HG02870 (cell line): ENCODE data around the gene CATSPERD.

ENCODE experiments used
- ATAC-seq: cut with Tn5 transposase; IDR thresholded peaks from one replicate; pipeline ENCODE4 v1.9.1; 2021; ENCODE audit warnings: mild to moderate bottlenecking, moderate library complexity; ENCODE audit not compliant: unreplicated experiment

Gene CATSPERD, protein sequence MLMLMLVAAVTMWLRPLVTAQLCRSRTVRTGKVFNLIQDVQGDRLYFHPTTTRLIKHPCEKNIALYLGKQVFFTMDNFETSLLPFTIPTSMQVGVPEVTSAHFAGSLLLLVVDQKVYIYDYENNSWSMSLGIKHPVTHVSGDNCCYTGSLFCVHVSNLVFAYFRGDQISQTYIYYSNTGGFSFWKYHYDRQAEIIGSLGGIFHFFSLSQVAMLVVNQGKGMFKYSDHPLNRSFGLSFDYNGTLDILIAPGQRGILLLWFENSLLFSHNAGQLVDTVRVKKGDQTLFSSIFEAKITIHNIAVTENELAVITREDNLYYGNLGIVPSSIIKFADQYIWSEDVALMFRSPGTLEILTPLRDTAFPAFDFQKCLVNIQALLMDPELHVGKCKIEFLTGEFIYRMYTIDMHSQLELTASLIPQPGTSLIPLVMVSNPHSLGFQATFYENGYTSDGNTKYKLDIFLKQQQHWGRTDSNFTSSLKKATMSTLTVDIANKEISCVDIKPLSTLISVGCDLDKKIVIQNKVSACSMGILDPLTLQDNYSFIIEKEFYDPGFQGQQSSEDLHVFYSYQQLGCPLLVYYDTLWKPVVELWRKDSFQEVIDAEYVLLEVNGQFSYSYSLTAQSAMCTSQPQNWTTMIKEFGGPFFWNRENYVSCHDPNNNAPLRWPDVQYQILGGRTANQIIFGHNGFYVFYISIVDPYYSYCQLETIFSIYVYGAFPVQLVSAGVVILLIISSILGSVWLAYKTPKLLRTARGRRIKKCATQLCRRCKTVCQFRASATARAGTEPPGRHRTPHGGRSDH

DNA sequence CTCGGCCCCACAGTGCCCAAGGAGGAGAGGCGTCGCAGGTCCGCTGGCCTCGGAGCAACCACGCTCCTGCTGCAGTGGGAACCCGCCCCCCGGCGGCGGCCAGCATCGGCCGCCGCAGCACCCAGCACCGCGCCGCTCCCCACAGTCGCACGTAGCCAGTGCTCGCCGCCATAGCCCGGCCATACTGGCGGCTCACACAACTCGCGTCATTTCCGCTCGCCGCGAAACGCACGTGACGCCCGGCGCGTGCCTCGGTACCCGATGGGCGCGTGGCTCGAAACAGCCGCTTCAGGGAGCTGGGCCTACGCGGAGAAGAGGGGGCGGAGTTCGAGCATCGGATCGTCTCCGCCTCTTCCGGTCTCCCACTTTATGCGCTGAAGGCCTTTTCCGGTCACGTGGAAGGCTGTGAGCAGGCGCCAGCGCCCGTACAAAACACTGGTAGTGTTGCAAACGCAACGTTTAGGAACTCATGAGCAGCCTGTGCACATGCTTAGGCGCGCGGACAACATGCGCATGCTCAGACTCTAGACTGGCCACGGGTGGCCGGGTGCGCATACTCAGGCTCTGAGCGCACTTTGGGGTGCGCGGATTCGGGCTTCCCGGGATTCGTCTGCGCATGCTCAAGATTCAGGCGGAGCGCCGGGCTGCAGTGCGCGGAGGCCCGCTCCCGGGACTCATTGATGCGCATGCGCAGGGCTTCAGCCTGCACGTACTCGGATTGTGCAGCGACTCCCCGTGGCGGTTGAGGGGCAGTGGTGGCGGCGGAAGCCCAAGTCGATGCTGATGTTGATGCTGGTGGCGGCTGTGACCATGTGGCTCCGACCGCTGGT, at the start of gene CATSPERD, which contains the start of gene LONP1:
Gene CATSPERD (plus strand): TSS at position 677 of the 830 bp plus-strand sequence. CDS start 101 bp downstream, at position 778.
Gene LONP1 (minus strand): TSS at position 186 of the 830 bp plus-strand sequence. CDS start 14 bp downstream, at position 172.
- peak; percentile 87 for ATAC-seq

DNA sequence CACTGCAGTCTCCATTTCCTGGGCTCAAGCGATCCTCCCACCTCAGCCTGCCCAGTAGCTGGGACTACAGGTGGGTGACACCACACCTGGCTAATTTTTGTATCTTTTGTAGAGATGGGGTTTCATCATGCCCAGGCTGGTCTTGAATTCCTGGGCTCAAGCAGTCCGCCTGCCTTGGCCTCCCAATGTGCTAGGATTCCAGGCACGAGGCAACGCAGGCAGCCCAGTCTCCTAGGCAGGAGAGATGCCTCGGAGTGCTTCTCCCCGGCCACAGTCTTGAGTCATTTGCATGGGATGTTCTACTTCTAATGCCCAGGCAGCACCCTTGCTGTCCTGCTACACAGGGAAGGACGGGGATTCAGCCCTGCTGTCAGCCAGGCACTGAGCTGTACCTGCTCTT, 48.8 kb upstream of the CATSPERD start:
- no peak for ATAC-seq

DNA sequence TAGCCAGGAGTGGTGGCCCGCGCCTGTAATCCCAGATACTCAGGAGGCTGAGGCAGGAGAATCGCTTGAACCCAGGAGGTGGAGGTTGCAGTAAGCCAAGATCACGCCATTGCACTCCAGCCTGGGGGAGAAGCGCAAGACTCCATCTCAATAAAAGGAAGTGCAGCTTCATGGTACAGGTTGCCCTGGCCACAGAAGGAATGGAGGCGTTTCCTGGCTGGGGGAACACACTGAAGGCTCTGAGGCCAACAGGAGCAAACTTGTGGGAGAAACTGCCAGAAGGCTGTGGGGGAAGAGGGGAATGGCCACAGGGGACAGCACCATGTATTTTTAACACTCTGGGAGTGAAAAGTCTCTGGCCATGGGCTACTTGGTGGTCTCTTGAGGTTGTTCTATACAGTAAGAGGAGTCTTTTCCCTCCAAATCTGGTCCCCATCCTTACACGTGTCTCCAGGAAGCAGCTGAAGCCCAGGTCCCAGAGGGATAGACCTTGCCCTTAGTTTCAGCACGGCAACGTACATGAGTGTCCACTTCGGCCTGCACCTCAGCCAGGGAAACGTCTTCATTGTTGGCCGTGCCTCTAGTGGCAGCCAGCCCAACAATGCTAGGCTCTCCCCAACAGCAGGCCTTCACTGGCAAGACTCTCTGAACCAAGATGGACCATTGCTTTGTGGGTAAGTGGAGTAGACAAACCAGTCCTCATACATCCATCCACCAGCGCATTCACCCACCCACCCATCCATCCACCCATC, 47.6 kb upstream of the CATSPERD start:
- no peak for ATAC-seq

DNA sequence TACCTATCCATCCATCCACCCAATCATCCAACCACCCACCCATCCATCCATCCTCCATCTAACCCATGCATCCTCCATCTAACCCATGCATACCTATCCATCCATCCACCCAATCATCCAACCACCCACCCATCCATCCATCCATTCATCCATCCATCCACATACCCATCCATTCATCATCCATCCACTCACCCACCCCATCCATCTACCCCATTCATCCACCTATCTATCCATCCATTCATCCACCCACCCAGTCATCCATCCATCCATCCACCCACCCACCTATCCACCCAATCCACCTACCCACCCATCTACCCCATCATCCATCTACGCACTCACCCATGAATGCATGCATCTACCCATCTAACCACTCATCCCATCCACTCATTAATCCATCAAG, 46.7 kb upstream of the CATSPERD start:
- no peak for ATAC-seq

DNA sequence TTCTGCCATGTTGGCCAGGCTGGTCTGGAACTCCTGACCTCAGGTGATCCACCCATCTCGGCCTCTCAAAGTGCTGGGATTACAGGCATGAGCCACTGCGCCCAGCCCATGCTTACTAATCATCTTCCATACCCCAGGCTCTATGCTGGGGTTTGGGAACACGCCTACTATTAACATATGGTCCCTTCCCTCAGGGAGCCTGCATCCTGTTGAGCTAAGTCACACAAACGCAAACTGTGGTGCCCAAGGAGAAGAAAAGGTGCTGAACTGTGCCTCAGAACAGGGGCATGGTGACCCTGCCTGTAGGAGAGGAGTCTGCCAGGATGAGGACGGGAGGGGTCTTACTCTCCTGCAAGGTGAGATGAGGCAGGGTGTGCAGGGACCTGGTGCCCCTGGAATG, 45.7 kb upstream of the CATSPERD start:
- ATAC-seq, result no peak

DNA sequence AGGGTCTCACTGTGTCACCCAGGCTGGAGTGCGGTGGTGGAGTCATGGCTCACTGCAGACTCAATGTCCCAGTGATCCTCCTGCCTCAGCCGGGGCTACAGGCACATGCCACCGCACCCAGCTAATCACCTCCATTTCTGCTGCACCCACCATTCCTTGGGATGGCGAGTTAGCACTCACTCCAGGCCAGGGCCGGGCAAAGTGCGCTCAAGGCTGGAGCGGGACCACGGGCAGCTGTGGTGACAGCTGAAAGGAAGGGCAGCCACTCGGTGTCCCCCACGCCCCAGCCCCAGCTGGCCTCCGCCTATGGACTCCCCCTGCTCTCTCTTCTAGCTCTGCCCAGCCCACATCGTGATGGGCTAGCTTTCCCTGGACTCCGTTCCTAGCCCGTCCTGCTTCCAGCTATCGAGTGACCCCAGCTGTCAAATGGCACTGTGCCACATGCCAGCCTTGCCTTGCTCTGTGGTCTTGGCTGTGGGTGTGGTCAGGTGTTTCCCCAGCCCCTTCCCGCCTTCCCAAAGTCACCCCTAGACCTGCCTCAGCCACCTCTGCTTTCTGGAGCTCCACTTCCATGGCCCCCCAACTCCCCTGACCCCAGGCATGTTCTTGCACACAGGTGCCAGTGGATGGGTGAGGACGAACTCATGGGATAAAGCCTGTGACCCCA, 44.2 kb upstream of the CATSPERD start:
- ATAC-seq, result no peak

DNA sequence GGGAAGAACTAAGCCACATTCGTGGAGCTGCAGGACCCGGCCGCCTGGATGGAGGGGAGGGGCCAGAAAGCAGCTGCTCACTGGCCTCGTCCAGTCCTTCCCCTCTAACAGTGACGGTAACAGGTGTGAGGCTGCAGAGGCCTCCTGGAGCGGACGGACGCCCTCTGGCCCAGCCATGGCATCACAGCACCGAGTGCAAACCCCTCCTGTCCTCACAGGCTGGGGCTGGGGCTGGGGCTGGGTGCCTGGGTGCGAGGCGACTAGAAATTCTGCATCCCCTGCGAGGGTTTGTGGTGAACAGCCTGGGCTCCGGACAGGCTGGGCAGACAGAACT, 43.7 kb upstream of the CATSPERD start:
- no peak for ATAC-seq

DNA sequence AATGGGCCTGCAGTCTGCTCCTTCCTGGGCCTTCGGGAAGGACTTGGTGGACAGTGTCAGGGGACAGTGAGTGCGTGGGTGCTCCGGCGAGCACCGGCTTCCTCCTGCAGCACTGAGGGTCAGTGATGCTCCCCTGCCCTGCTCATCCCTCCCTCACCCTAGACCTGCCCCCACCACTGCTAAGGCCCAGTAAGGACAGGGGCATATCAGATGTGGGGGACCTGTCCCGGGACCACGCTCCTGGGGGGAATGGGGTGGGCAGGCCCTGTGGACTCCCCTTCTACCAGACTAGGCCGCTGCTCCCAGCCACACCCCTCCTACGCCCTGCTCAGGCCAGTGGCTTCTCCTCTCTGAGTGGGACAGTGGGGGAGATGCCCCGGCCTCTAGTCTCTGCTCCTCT, 43.3 kb upstream of the CATSPERD start:
- no peak for ATAC-seq

DNA sequence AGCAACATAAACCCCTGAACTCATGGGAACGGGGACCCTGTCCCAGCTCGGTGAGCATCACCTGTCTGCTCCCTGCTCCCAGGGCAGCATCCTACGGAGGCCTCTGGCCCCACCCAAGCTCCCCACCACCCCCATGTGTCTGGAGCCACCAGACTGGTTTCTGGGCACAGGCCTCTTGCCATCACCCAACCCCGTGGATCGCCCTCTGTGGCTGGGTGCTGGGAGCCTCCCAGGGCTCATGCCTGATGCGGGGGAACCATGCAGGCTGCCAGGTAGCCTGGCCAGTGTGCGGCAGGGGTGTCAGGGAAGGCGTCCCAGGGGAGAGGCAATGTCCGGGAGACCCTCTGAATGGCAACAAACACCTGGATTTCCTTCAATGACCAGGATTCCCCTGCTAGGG, 42.9 kb upstream of the CATSPERD start:
- ATAC-seq, result no peak

DNA sequence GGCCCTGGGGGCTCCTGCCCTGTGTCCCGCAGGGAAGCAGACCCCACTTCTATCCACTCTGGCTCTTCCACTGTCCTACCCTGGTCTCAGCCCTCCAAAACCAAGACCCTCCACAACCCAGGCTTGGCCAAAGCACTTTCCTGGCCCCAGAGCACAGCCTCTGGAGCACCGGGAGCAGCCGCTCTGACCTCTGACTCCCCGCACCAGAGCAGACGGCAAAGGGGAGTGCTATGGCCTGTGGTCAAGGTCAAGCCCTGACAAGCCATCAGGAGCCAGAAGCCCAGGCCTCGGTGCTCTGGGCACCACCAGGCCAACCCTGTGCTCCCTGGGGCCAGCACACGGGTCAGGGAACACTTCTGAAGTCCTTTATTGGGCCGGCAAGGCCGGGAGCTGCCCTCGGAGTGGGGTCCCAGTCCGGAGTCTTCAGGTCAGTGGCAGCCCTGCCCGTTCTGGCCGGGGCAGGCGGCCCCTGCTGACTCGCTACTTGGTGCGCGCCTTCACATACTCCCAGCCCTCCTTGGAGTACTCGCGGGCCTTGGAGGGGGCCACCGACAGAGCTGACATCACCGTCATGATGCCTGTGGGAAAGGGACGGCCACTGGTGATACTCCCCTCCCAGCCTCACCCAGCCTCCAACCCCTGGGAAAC, 42.2 kb upstream of the CATSPERD start:
- no peak for ATAC-seq

DNA sequence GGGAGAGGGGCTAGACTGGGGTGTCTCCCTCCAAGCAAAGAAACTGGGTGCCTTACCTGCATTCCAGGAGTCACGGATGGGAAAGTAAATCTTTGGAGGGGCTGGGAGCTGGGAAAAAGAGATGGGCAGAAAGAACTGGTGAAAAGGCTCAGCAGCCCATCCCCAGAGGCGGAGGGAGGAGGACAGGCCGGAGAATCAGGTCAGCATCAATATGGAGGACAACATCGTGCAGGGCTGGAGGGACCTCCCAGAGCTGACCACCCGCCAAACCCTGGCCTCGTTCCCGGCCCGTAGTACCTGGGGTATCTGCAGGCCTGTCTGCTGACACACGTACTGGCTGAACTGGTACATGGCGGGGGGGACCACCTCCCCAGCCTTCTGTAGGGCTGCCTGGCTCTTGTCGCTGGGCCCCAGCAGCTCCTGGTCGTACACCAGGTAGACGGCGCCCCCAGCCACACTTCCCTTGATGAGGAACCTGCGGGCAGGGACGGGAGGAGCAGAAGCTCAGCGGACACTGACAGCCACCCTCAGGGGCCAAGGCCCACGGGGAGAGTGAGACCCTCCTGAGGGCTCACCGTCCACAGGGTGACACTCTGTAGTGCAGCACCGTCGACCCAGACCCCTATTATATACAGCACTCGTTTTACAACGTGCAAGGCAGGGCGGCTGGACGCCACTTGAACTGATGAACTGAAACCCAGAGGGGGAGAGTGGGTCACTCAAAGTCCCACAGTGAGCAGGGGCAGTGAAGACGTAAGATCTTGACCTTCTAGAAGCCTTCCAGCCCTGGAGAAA, 41.0 kb upstream of the CATSPERD start:
- no peak for ATAC-seq

DNA sequence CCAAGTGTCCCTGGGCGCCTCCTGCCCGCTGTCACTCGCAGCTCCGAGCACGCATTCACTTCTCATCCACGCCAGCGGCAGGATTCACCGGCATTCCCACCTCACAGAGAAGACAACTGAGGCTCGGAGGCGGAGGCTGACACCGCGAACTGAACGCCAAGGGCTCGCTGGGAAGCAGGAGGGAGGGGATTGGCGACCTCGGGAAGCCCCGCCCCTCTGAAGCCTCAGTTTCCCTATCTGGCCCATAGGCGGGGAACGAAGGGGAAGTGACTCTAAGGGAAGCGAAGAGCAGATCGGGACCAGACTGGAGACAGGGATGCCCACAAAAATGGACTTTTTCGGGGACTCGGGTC, 40.4 kb upstream of the CATSPERD start:
- no peak for ATAC-seq

DNA sequence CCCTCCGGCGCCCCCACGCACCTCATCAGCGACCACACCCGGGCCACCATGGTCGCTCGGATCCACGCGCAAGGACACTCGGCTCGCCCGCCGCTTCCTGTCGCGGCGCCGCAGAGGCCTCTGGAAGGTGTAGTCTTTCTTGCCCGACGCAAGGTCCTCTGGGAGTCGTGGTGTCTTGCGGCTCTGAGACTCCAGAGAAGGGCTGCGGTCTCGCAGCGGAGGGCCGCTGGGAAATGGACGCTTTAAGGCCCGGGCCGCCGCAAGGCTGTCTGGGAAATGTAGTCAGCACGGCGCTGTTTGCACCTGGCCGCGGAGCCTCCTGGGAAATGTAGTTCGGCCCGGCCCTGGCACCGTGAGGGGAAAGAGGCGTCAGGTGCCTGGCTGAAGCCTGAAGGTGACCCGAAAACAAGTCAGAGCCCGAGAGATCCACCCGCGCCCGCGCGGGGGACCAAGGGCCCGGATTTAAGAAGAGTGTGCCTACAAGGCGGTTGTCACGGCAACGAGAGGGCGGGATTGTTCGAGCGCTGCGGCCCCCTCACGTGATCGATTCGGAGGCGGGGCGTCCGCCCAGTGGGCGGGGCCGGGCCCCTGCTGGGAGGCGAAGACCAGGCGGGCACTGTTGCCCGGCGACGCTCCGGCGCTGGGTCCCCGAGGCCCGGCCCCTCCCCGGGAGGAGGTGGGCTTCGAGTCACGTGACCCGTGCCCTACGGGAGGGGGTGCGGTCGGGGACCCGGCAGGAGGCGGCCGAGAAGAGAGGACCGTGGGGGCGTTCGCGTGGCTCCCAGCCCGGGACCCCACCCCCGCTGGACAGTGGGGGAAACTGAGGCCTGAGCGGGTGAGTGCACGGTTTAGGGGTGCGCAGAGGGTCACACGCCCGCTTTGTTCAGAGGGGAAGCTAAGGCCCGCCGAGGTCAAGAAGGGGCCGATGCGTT, 39.7 kb upstream of the CATSPERD start, which contains the start of the genes HSD11B1L and MICOS13:
Gene HSD11B1L (plus strand): TSS at position 591 of the 932 bp plus-strand sequence. CDS start 3,806 bp downstream, outside the sequence.
Gene MICOS13 (minus strand): TSS at position 80 of the 932 bp plus-strand sequence. CDS start 30 bp downstream, at position 50.
- ATAC-seq, result peak; percentile 86

DNA sequence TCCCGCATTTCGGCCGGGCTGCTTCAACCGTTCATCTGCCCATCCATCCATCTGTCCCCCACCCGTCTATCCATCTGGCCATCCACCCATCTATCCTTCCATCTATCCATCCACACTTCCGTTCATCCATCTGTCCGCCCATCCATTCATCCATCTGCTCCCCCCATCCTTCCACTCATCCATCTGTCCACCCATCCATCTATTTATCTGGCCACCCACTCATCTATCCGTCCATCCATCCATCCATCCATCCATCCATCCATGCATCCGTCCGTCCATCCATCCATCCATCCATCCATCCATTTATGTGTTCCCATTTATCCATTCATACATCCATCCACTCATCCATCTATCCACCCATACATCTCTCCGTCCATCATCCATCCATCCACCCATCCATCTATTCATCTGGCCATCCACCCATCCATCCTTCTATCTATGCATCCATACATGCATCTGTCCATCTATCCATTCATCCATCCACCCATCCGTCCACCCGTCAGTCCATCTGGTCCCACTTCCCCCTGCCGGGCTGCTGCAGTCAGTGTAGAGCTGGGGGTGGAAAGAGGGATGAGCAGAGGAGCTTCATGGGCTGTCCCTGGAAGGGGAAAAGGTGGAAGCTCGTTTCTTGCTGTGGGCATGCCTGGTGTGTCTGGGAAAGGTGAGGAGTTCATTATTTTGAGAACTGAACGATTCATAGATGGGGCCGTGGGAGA, 38.9 kb upstream of the CATSPERD start:
- ATAC-seq, result no peak

DNA sequence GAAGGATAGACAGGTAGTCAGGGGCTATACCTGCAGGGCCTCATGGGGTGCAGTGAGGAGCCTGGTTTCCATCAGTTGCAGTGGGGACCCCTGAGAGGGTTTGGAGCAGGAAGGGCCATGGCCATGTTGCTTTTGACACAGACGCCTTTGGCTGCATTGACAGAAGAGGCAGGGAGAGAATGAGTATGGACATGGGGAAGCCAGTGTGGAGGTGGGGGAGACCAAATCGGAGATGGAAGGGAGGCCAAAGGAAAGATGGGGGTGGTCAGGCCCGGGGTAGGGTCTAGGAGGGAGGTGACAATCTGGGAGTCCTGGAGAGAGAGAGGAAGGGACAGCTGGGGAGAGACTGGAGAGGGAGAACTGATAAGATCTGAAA, 38.3 kb upstream of the CATSPERD start:
- no peak for ATAC-seq

DNA sequence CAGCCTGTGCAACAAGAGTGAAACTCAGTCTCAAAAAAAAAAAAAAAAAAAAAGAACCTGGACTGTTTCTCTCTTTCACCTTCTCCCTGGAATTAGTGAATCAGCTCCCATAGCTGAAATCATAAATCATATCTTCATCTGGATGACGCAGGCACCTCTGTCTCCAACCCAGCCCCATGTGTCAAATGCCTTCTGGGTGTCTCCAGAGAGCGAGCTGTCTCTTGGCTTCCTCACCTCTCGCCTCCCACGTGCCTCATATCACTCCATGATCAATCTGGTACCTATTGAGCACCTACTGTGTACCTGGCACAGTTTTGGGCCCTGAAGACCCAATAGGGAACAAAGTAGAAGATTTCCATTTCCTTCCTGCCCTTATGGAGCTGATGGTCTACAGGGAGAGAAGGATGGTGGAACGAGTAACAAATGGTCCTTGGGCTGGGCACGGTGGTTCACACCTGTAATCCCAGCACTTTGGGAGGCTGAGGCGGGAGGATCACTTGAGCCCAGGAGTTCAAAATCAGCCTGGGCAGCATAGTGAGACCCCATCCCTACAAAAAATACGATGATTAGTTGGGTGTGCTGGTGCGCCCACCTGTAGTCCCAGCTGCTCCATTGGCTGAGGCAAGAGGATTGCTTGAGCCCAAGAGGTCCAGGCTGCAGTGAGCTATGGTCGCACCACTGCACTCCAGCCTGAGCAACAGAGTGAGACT, 37.1 kb upstream of the CATSPERD start:
- ATAC-seq, result no peak
